Liver (tissue), 9 donors: ENCODE results near the gene SYNPO2. TPM values are rescaled to one million over a fixed set of nuclear protein-coding genes. Genes with fewer than 3 reads are reported as not detected.

Experiments used
- DNase-seq: peaks from one replicate; pipeline ENCODE4 v3.0.0-alpha.2; 2017; ENCODE audit warnings: low spot score
- H3K27ac ChIP-seq, 2 donors: one replicate each; pipeline ENCODE4 v1.7.0; 2013; ENCODE audit warnings: inconsistent platforms in 2 of 2, low read length in 2 of 2, control low read depth in 1 of 2, low read depth in 1 of 2, mild to moderate bottlenecking in 1 of 2
- H3K27me3 ChIP-seq, 4 donors: one replicate each; pipeline versions ENCODE4 v1.6.1 to v1.7.0; 2013; ENCODE audit warnings: low read length in 3 of 4, inconsistent platforms in 1 of 4, mild to moderate bottlenecking in 1 of 4, moderate library complexity in 1 of 4; ENCODE audit not compliant: control insufficient read depth in 4 of 4, insufficient read depth in 4 of 4
- H3K36me3 ChIP-seq, 4 donors: one replicate each; pipeline versions ENCODE4 v1.6.1 to v1.7.0; 2013; ENCODE audit warnings: low read length in 3 of 4, mild to moderate bottlenecking in 3 of 4, low read depth in 1 of 4, moderate library complexity in 1 of 4; ENCODE audit not compliant: control insufficient read depth in 4 of 4, insufficient read depth in 3 of 4
- H3K4me1 ChIP-seq, 4 donors: one replicate each; pipeline versions ENCODE4 v1.6.1 to v1.7.0; 2013; ENCODE audit warnings: low read length in 3 of 4, mild to moderate bottlenecking in 3 of 4, moderate library complexity in 1 of 4; ENCODE audit not compliant: control insufficient read depth in 4 of 4, insufficient read depth in 4 of 4
- H3K4me3 ChIP-seq, 3 donors: one replicate each; pipeline versions ENCODE4 v1.6.1 to v1.7.0; 2013; ENCODE audit warnings: low read length in 3 of 3, control low read depth in 1 of 3, low read depth in 1 of 3, mild to moderate bottlenecking in 1 of 3
- H3K9ac ChIP-seq, 2 donors: one replicate each; pipeline ENCODE4 v1.7.0; 2013; ENCODE audit warnings: low read length in 2 of 2, mild to moderate bottlenecking in 2 of 2, moderate library complexity in 2 of 2, control low read depth in 1 of 2, low read depth in 1 of 2
- H3K9me3 ChIP-seq, 4 donors: one replicate each; pipeline versions ENCODE4 v1.6.1 to v1.7.0; 2013; ENCODE audit warnings: low read length in 3 of 4; ENCODE audit not compliant: control insufficient read depth in 4 of 4
- CTCF ChIP-seq: fragments of 150-350 bp; IDR thresholded peaks from 2 replicates; pipeline ENCODE4 v1.5.1; 2017; ENCODE audit warnings: improper control_type of control experiment, low read depth, low read length; ENCODE audit not compliant: missing input control
- EGR1 ChIP-seq, 2 donors: IDR thresholded peaks; 2 replicates each; pipeline ENCODE4 v1.6.1; 2016 to 2018; ENCODE audit warnings: antibody characterized with exemption in 2 of 2, low read depth in 2 of 2
- FOXA1 ChIP-seq: IDR thresholded peaks from 2 replicates; pipeline ENCODE4 v1.6.1; 2016; ENCODE audit warnings: antibody characterized with exemption
- FOXA2 ChIP-seq: IDR thresholded peaks from 2 replicates; pipeline ENCODE4 v1.6.1; 2016; ENCODE audit warnings: antibody characterized with exemption
- GABPA ChIP-seq, 2 donors: IDR thresholded peaks in 1 of 2; conservative IDR thresholded peaks in 1 of 2; 2 replicates each; pipeline ENCODE4 v1.6.1; 2016; ENCODE audit warnings: antibody characterized with exemption in 2 of 2, mild to moderate bottlenecking in 1 of 2, moderate library complexity in 1 of 2
- HNF4A ChIP-seq, 2 donors: conservative IDR thresholded peaks; 2 replicates each; pipeline ENCODE4 v1.6.1; 2016; ENCODE audit warnings: antibody characterized with exemption in 2 of 2, mild to moderate bottlenecking in 2 of 2
- HNF4G ChIP-seq: IDR thresholded peaks from 2 replicates; pipeline ENCODE4 v1.6.1; 2016; ENCODE audit warnings: antibody characterized with exemption
- JUND ChIP-seq, 2 donors: IDR thresholded peaks; 2 replicates each; pipeline ENCODE4 v1.6.1; 2016; ENCODE audit warnings: antibody characterized with exemption in 2 of 2
- MAX ChIP-seq: IDR thresholded peaks from 2 replicates; pipeline ENCODE4 v1.6.1; 2016; ENCODE audit warnings: antibody characterized with exemption
- NR2F2 ChIP-seq: IDR thresholded peaks from 2 replicates; pipeline ENCODE4 v1.6.1; 2016; ENCODE audit warnings: antibody characterized with exemption
- RAD21 ChIP-seq, 2 donors: IDR thresholded peaks; 2 replicates each; pipeline ENCODE4 v1.6.1; 2016; ENCODE audit warnings: antibody characterized with exemption in 2 of 2, mild to moderate bottlenecking in 2 of 2
- REST ChIP-seq: IDR thresholded peaks from 2 replicates; pipeline ENCODE4 v1.6.1; 2016; ENCODE audit warnings: antibody characterized with exemption, mild to moderate bottlenecking
- RXRA ChIP-seq, 2 donors: IDR thresholded peaks; 2 replicates each; pipeline ENCODE4 v1.6.1; 2017 to 2018; ENCODE audit warnings: antibody characterized with exemption in 2 of 2, mild to moderate bottlenecking in 1 of 2
- TAF1 ChIP-seq: conservative IDR thresholded peaks from 2 replicates; pipeline ENCODE4 v1.6.1; 2016; ENCODE audit warnings: antibody characterized with exemption, mild to moderate bottlenecking
- YY1 ChIP-seq: IDR thresholded peaks from 2 replicates; pipeline ENCODE4 v1.6.1; 2016; ENCODE audit warnings: antibody characterized with exemption, mild to moderate bottlenecking
- ZBTB33 ChIP-seq: IDR thresholded peaks from 2 replicates; pipeline ENCODE4 v1.6.1; 2016; ENCODE audit warnings: antibody characterized with exemption
- WGBS: extraction: QIAGEN DNeasy Blood & Tissue Kit; methylation state at CpG from one replicate; pipeline ENCODE4 v1.1.7; 2013; 5-methylcytosine and 5-hydroxymethylcytosine counted together
- polyA plus RNA-seq, 2 donors: library from polyadenylated mRNA; stranded (reverse) in 1 of 2; unstranded in 1 of 2; fragments of 200-250 nt in 1 of 2; fragments of >200 nt in 1 of 2; fragmentation: Nextera tagmentation in 1 of 2; extraction: Ambion mirVana in 1 of 2; gene quantifications; one replicate each; pipeline versions ENCODE4 v1.2.1 to v1.2.3, GENCODE V29; 2013 to 2015
- total RNA-seq, 2 donors: library from RNA; depleted of rRNA; stranded (reverse); fragments of >200 nt; gene quantifications; one replicate each; pipeline ENCODE4 v1.2.3, GENCODE V29; 2014
- donor health status: healthy.
- donor health status: healthy.
- donor health status: healthy.
- donor health status: healthy.
- donor health status: healthy.

SYNPO2 gene
- total and polyA plus RNA-seq, 4 donors, result 2.4 to 10.9 (median 3.4) TPM

GRCh38 chr4:118989098-118990080 is 100.7 kb downstream of the SYNPO2 start:
- Histone ChIP-seq H3K27me3 (no peaks in the 10 kb centered on the region), H3K9me3 (no peaks in the 10 kb centered on the region), H3K4me1 (no peaks in the 10 kb centered on the region), H3K36me3 (no peaks in the 10 kb centered on the region), H3K9ac (no peak overlapping the region), H3K4me3 (no peak overlapping the region), H3K27ac (no peak overlapping the region)
- TF ChIP-seq CTCF (no peak), RXRA (IDR thresholded peaks at IDR 0.05) (no peak), HNF4A (conservative IDR thresholded peaks at IDR 0.05) (no peak), REST (no peak), FOXA1 (no peak), MAX (no peak), GABPA (IDR thresholded peaks at IDR 0.05 in 1 of 2, conservative IDR thresholded peaks at IDR 0.05 in 1 of 2) (no peak), FOXA2 (no peak), YY1 (no peak), HNF4G (no peak), RAD21 (IDR thresholded peaks at IDR 0.05) (no peak), NR2F2 (no peak), JUND (IDR thresholded peaks at IDR 0.05) (no peak), ZBTB33 (no peak)
- WGBS, result 88% methylated on average over 7 of the region's 7 CpGs
- DNase-seq, result no peak

GRCh38 chr4:118991686-118992085 is 103.0 kb downstream of the SYNPO2 start:
- no peaks in the 10 kb centered on the region for H3K36me3 ChIP-seq
- no peak overlapping the region for H3K27ac ChIP-seq
- no peaks in the 10 kb centered on the region for H3K4me1 ChIP-seq
- DNase-seq, result no peak
- H3K27me3 ChIP-seq, result no peaks in the 10 kb centered on the region
- no peak overlapping the region for H3K9ac ChIP-seq
- no peak overlapping the region for H3K4me3 ChIP-seq
- no peaks in the 10 kb centered on the region for H3K9me3 ChIP-seq
- 73% methylated on average over 5 of the region's 5 CpGs for WGBS
- TF ChIP-seq HNF4G (no peak), TAF1 (no peak), YY1 (no peak), ZBTB33 (no peak), JUND (IDR thresholded peaks at IDR 0.05) (no peak), RXRA (IDR thresholded peaks at IDR 0.05) (no peak), REST (no peak), EGR1 (IDR thresholded peaks at IDR 0.05; ENCODE audit: low read depth in 2 of 2) (no peak), FOXA1 (no peak)
